Psoas muscle (tissue), 8 donors: ENCODE results near the gene PPP3CA. TPM values are rescaled to one million over a fixed set of nuclear protein-coding genes. Genes with fewer than 3 reads are reported as not detected.
A peak's percentile ranks its signal among the peaks of the same experiment; 100 is the strongest.

Experiments used
- ATAC-seq, 4 donors: fragments of 200-7000 bp; cut with Tn5 transposase; one replicate each; pipeline ENCODE4 v1.9.1; 2020; ENCODE audit warnings: moderate library complexity in 3 of 4, mild to moderate bottlenecking in 2 of 4
- DNase-seq, 2 donors: peaks; one replicate each; pipeline ENCODE4 v3.0.0-alpha.2; 2020
- H3K27ac ChIP-seq: fragments of 200-600 bp; one replicate; pipeline ENCODE4 v1.8.0; 2022
- H3K27me3 ChIP-seq, 3 donors: fragments of 200-600 bp in 1 of 3; one replicate each; pipeline versions ENCODE4 v1.6.1 to v1.8.0; 2013 to 2022; ENCODE audit warnings: low read length in 2 of 3, mild to moderate bottlenecking in 2 of 3, moderate library complexity in 1 of 3; ENCODE audit not compliant: insufficient read depth in 3 of 3
- H3K36me3 ChIP-seq, 2 donors: fragments of 200-600 bp in 1 of 2; one replicate each; pipeline versions ENCODE4 v1.6.1 to v1.8.0; 2013 to 2022; ENCODE audit warnings: low read depth in 1 of 2, mild to moderate bottlenecking in 1 of 2, moderate library complexity in 1 of 2; ENCODE audit not compliant: insufficient read depth in 1 of 2
- H3K4me1 ChIP-seq: fragments of 200-600 bp; one replicate; pipeline ENCODE4 v1.8.0; 2022
- H3K4me3 ChIP-seq: fragments of 200-600 bp; one replicate; pipeline ENCODE4 v1.8.0; 2022; ENCODE audit warnings: mild to moderate bottlenecking
- H3K9me3 ChIP-seq: fragments of 200-600 bp; one replicate; pipeline ENCODE4 v1.8.0; 2022
- CTCF ChIP-seq: fragments of 200-600 bp; IDR thresholded peaks from one replicate; pipeline ENCODE4 v1.8.0; 2022; ENCODE audit warnings: antibody characterized with exemption
- WGBS, 3 donors: extraction: QIAGEN DNeasy Blood & Tissue Kit; methylation state at CpG; one replicate each; pipeline versions ENCODE4 v1.1.6 to v1.1.7; 2013; 5-methylcytosine and 5-hydroxymethylcytosine counted together
- intact Hi-C, 2 donors: fragments of 100-400 bp; cut with DNase I; formaldehyde crosslinking; loops; one replicate each; pipeline versions ENCODE4 v1.11.0 to v1.14.2; 2022
- polyA plus RNA-seq, 3 donors: library from polyadenylated mRNA; stranded (reverse); fragments of 200-250 nt; gene quantifications; one replicate each; pipeline ENCODE4 v1.2.3, GENCODE V29; 2013
- total RNA-seq, 4 donors: library from RNA; stranded (reverse); fragmentation: NEBNext Ultra II Directional in 2 of 4; extraction: Animal tissue kit (Norgen Biotek cat#: 25700) in 2 of 4; gene quantifications; one replicate each; pipeline versions ENCODE4 v1.2.1 to v1.2.4, GENCODE V29; 2021 to 2023
- donor health status: healthy with polysubstance abuse.
- donor health status: DM: no; HTN: no; CAD: no; lungs with moderate emphysema.
- donor health status: Bipolar disorder and iron deficiency.
- donor health status: healthy.
- donor health status: DM: yes; HTN: yes; CAD: no.
- donor health status: DM: no; HTN: no; CAD: no.
- donor health status: DM: no; HTN: no; CAD: no.
- donor health status: DM: yes; HTN: yes; CAD: no.

PPP3CA gene
- total and polyA plus RNA-seq, 7 donors = 10.4 to 65.9 (median 32.6) TPM

GRCh38 chr4:101280866-101281600 is 66.3 kb downstream of the PPP3CA start:
- intact Hi-C loops = loop anchor here in 1 of 2 donors (5.0 kb wide), 1 partner anchor 66 kb away; the partner anchor contains the start of gene PPP3CA
- 54 to 70% (median 55%) methylated on average over 3 of the region's 3 CpGs for WGBS, 3 donors
- H3K36me3 ChIP-seq = no peaks in the 10 kb centered on the region
- TF ChIP-seq CTCF = no peak
- DNase-seq (no peak), ATAC-seq (no peak)
- no peaks in the 10 kb centered on the region for H3K27me3 ChIP-seq
- no peak overlapping the region for H3K4me3 ChIP-seq
- no peaks in the 10 kb centered on the region for H3K9me3 ChIP-seq
- H3K4me1 ChIP-seq = peaks cover 37% of the 10 kb centered on the region
- no peak overlapping the region for H3K27ac ChIP-seq

GRCh38 chr4:101279377-101279871 is 67.9 kb downstream of the PPP3CA start:
- H3K27me3 ChIP-seq = no peaks in the 10 kb centered on the region
- DNase-seq (peak in 1 of 2 donors; percentile 17), ATAC-seq (peak; percentile 71 to 79 (median 78))
- H3K27ac ChIP-seq = peak overlapping the region; percentile 43
- H3K9me3 ChIP-seq = no peaks in the 10 kb centered on the region
- H3K4me1 ChIP-seq = peaks cover 30% of the 10 kb centered on the region
- H3K4me3 ChIP-seq = no peak overlapping the region
- TF ChIP-seq CTCF = no peak
- intact Hi-C loops = no loop called here
- 32 to 46% (median 37%) methylated on average over 3 of the region's 3 CpGs for WGBS, 3 donors
- H3K36me3 ChIP-seq = no peaks in the 10 kb centered on the region

- Histone ChIP-seq H3K27ac (no peak overlapping the region), H3K4me1 (peaks cover 25% of the 10 kb centered on the region), H3K9me3 (no peaks in the 10 kb centered on the region), H3K4me3 (no peak overlapping the region), H3K27me3 (no peaks in the 10 kb centered on the region), H3K36me3 (no peaks in the 10 kb centered on the region)
- intact Hi-C loops = no loop called here
- TF ChIP-seq CTCF = no peak
- 0 to 80% (median 33%) methylated on average over 1 of the region's 1 CpG for WGBS, 3 donors
- ATAC-seq = no peak
- DNase-seq = no peak
Measured at GRCh38 chr4:101277671-101278070, 69.7 kb downstream of the PPP3CA start.

- ATAC-seq (no peak), DNase-seq (no peak)
- no peak for TF ChIP-seq CTCF
- Histone ChIP-seq H3K27me3 (no peaks in the 10 kb centered on the region), H3K9me3 (no peaks in the 10 kb centered on the region), H3K36me3 (no peaks in the 10 kb centered on the region), H3K4me3 (no peak overlapping the region), H3K4me1 (peaks cover 29% of the 10 kb centered on the region), H3K27ac (no peak overlapping the region)
- intact Hi-C loops = no loop called here
- WGBS, 3 donors = 93 to 96% (median 96%) methylated on average over 3 of the region's 3 CpGs
Measured at GRCh38 chr4:101276661-101277060, 70.7 kb downstream of the PPP3CA start.
